Stimulated activated CD8-positive, alpha-beta memory T cell treated with anti-CD3 and anti-CD28 coated beads, Interleukin-4, amount 100 ng/mL, for 48 hours (primary cell): ENCODE results near the gene SLC35F1.
"Not testable (repeated sequence)": the region's sequence is repeated elsewhere in the genome, so short reads cannot be mapped to it uniquely, and the experiment has no call there.

Experiments
- DNase-seq: peaks from one replicate; pipeline ENCODE4 v3.0.0-alpha.2; 2020

Gene SLC35F1

DNA sequence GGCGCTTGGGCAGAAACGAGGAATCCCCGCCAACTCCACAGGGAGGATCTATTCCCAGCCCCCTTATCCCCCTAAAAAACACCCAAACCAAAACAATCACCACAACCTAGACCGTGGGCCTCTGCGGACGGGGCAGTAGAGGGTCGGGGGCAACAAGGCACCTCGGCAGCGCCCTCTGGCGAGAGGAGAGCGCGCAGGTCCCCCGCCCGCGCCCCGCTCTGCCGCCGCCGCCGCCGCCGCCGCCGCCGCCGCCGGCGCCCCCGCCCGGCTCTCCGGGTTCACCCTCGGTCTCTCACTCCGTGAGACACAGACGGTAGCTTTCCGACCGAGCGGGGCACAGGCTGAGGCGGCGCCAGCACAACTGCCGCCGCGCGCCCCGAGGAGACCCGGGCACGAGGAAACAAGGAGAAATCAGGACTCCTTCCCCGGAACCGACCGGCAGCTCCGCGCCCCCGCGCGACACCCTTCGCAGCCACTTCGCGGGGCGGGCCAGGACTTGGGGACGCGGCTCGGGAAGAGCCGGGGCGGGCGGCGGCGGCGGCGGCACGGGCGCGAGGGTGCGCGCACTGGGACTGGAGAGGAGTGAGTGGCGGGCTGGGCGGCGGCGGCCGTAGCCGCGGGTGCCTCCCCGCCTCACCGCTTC lies at the start of gene SLC35F1:
TSS of gene SLC35F1 (plus strand) at position 307 of the 643 bp plus-strand sequence.
- peak; percentile 71 for DNase-seq

DNA sequence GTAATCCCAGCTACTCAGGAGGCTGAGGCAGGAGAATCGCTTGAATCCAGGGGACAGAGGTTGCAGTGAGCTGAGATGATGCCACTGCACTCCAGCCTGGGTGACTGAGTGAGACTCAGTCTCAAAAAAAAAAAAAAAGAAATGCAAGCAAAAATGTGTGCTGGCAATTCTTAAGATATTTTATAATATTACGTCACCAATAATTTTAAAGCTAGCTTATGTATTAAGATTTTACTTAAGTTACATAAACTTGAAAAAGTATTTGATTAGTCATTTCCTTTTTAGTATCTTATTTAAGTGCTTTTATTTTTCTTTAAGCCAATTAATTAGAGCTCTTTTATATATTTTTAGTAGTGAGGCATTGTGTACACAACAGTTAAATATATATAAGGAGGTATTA lies 48.5 kb upstream of the SLC35F1 start:
- not testable (repeated sequence) for DNase-seq

- DNase-seq = no peak
Observed at GRCh38 chr6:117861545-117861944, 45.5 kb upstream of the SLC35F1 start.

- no peak for DNase-seq
Observed at GRCh38 chr6:117866561-117866960, 40.5 kb upstream of the SLC35F1 start.

DNA sequence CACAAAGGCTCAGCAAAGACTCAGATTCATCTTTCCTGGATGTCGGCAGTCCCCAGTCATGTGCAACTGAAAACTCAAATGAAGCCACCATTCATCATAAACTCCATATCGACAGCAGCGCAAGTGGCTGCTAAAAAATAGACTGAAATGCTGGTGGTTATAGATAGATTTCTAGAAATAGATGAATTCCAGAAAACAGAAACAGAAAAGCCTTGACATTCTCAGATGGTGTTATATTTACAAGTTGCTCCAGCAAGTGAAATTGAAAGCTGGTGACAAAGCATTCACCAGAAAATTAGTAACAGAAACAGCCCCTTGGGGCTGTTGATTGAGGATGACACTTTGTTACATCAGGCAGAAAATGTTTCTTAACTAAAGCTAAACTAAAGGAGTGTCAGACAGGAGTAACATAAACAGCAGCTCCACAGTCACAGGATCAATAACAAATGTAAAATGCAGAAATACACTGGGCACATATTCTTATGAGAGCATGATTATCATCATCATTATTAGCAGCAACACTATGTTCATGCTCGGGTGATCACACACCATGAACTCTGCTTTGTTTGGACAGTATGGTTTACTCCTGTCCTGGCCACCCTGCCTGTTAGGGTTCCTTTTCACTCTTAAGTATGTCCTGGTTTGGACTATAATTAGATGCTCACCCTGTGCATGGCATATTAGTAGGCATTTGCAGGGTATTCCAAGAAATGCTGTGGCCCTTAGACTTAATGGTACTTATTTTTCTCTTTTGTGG lies 36.4 kb upstream of the SLC35F1 start:
- no peak for DNase-seq

DNA sequence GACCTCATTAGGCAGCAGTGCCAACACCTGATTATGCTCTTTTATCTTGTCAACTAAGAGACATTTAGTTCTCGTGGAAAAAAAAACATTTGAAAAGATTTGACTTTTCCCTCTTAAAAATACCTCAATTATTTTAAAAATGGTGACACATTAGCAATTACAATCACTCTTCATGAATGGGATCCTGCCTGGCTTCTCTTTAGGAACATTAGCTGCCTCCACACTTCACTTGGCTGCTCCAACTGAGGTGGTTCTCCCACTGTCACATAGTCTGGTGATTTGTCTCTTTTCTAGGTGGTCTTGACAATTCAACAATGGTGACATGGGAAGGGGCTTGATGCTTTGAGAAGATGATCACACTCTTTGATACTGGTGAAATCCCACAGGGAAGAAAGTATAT lies 26.2 kb upstream of the SLC35F1 start:
- no peak for DNase-seq

DNA sequence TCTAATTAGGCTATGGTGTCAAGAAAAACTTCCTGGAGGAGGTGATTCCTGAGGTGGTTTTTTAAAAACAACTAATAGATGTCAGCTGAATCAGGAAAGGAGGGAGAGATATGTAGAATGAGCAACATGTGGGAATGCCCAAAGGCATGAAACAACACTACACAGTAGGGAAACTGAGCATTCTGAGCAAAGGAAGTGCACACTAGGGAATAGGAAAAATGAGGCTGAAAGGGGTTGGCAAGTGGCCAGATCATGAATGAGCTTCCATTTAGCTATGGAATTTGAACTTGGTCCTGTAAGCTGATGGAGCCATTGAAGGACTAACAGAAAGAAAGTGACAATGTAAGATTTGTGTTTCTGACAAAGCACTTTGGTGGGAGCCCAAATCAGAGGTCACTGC lies 16.9 kb upstream of the SLC35F1 start:
- no peak for DNase-seq

GRCh38 chr6:117906507-117906957 lies 532 bp upstream of the SLC35F1 start:
- no peak for DNase-seq

DNA sequence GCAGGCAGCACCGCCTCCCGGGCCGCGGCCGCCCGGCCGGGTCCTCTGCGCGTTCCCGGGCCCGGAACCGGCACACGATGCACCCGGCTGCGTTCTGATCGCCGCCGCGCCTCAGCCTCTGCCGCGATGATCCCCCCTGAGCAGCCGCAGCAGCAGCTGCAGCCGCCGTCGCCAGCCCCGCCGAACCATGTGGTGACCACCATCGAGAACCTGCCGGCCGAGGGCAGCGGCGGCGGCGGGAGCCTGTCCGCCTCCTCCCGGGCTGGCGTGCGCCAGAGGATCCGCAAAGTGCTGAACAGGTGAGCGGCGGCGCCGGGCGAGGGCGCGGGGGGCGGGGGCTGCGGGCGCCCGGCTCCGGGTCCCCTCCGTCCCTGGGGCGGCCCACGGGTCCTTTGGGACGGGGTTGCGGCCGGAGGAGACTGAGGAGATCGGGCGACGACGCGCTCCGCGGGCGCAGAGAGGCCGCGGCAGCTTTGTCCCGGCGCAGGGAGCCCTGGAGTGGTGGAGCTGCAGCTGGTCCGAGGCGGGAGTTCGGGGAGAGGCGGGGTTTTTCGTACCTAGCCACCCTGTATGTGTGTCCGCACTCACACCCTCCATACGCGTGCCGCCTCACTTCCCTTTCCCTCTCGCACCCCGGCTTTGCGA lies 659 bp downstream of the SLC35F1 start:
- DNase-seq = no peak

DNA sequence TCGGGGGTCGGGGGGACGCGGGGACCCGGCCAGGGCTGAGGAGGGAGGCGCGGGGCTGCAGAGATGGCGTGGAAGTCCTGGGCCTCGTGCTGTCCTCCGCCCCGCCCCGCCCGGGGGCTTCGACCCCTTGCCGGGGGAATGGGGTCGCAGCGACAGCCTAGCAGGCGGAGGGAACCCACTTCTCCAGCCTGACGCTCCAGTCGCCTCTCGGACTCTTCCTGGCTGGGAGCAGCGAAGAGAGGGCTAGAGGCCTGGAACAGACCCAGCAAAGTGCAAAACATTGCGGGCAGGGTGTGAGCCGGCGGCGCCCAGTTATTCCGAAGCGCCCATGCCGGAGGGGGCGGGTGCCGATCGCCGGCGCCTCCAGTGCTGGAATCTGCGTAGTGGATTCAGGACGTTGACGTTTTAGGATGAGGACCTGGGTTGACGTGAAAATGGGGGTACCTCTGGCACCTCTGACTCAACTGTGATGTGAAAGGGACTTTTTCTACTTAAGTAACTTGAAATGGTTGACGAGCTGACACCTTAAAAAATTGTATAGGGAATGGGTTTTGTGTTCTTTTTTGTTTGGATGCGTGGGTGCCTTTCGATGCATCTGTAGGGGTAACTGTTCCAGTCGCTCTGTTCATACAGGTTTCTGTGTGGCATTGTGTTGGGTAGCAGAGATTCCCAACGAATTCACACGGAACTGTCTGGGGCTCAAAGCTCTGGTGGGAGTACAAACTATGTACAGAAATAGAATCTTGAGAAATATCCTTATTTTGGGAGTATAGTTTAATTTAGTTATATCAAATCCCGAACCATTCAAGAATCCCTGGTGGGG lies 1.4 kb downstream of the SLC35F1 start:
- DNase-seq = peak; percentile 23

DNA sequence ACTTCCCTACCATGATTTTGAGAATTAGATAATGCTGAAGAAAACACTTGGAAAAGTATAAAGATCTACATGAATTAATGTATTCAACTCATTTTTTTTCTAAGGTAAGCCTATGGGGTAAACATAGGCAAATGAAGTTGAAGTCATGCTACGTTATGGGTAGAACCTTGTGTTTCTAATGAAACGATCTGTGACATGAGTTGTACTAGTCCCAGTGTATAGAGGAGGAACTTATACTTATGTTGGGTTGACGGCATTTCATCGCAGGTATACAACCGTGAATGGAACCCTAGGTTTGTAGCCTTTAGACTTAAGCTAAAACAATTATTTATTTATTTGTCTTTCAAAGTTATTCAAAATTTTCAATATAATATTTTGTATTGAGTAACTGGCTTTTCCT lies 2.6 kb downstream of the SLC35F1 start:
- no peak for DNase-seq

GRCh38 chr6:117910549-117910948 lies 3.5 kb downstream of the SLC35F1 start:
- no peak for DNase-seq

DNA sequence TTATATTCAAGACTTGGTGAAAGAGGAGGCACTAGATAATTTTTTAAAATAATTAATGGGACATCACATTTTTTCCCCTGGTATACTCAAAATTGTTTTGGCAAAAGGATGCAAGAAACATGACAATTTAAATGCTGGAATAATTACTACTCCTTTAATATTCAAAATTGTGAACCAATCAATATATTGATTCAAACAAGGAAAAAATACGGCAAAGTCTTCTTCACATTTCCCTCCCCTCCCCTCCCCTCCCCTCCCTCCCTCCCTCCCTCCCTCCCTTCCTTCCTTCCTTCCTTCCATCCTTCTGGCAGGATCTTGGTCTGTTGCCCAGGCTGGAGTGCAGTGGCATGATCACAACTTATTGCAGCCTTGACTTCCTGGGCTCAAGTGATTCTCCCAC lies 4.1 kb downstream of the SLC35F1 start:
- DNase-seq = no peak

- DNase-seq = no peak
Observed at GRCh38 chr6:117911660-117912059, 4.6 kb downstream of the SLC35F1 start.

- no peak for DNase-seq
Observed at GRCh38 chr6:117915846-117916245, 8.8 kb downstream of the SLC35F1 start.

DNA sequence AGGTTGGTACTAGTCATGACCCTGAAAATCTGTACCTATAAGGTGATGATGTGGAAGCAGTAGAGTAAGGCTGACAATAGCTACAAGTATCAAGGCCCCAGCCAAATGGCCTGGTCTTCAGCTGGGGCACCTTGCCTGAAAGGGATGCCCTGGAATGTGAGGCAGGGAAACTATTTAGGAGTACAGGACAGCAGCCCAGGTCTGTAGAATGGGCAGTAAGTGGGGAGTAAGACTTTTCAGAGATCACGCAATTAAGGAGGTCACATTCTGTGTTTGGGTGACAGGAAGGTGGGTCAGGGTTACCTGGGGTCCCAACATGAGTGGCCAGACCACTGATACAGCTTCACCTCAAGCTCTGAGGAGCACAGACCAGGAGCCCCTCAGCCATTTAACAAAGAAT lies 9.4 kb downstream of the SLC35F1 start:
- no peak for DNase-seq

DNA sequence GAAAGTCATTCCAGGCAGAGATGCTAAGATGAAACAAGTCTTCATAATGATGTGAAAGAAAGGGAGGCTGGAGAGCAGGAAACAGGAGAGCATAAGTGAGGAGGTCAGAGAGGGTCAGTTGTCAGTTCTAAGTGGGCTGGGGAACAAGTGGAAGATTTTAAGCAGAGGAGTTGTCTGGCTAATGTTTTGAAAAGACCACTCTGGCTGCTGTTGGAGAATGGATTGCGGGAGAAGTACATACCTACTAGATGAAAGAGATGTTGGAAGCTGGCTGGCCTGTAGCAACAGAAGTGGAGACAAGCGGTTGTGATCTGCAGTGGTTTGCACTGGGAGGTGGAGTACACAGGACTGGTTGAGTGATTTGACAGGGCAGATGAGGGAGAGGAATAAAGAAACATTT lies 10.1 kb downstream of the SLC35F1 start:
- DNase-seq = no peak

DNA sequence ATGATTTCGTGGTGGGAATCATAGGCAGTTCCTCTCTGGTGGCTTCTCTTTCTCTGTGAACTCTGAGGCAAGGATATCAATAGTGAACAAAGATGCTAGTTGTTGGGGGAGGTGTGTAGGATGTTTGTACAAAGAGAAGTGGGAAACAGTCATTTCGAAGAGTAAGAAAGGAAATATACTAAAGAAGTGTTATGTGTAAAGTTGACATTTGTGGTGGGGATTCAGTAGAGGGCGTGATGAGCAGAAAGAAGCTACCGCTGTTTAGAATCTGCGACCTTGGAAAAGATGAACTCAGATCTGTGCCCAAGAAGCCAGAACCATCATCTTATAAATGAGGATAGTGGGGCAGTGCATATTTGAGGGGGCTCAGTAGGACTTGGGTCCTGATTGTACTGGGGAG lies 11.4 kb downstream of the SLC35F1 start:
- no peak for DNase-seq

DNA sequence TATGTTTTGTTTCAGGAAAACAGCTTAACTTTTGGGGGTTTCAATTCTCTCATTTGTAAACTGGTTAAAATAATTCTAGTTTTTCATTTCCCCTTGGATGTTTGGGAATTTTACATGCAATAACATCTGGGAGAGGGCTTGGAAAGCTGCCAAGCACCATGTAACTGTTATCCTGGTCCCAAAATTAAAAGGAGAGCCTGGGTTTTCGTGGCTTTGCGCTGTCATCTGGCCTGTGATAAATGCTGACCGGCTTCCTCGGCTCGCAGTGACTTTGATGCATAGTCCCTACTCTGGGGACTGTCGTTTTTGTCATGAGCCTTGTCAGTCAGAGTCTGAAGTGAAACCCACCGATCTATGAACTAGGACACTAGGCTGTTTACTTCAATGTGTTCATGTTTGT lies 12.2 kb downstream of the SLC35F1 start:
- DNase-seq = no peak

DNA sequence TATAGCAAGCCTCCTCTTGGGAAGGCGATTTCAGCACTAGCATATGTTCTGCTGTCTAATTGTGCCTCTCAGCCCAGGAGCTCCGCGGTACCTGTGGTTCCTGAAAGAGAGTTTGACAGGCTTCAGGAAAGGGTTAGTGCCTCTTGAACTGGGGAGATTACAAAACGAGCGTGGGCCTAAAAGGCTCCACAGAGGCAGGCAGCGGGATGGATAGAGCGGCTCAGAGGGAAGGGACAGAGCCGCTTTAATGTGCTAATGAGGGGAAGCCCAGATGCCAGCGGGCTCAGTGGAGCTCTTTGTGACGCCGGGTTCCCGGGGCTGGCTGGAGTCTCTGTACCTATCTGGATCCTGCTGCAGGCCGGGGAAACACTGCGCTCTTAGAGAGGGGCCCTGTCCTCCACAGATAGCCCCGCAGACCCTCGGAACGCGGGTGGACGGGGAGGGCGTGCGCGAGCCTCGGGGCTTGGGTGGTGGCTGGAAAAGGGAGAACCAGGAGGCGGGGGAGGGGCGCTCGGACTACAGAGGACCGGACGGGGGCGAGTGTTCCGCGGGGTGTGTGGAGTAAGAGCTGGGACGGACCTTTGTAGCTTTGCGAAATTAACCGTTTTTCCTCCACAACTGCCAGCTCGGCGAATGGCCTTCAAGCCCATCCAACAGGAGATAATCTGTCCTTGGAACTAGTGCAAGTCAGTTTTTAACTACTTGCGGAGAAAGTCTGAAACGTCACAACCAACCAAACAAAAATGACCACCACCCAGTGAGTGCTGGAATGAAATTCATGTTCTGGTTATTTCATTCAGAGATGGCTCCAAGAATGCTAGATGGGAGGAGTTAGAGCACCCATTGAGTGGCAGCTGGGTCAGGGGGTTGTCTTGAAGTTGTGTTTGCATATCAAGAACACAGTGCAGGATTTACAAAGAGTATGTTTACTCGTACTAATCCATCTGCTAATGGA lies 13.0 kb downstream of the SLC35F1 start:
- no peak for DNase-seq

- DNase-seq = no peak
Observed at GRCh38 chr6:117924690-117925089, 17.6 kb downstream of the SLC35F1 start.

GRCh38 chr6:117927866-117928265 lies 20.8 kb downstream of the SLC35F1 start:
- DNase-seq = no peak
